Measurements from ENCODE around the gene TLCD5. TPM values are rescaled to one million over a fixed set of nuclear protein-coding genes. Genes with fewer than 3 reads are reported as not detected.
A peak's percentile ranks its signal among the peaks of the same experiment; 100 is the strongest.

Gene TLCD5
- total RNA-seq: 3.3 and 6.3 TPM in 2 replicates

GRCh38 chr11:120324932-120325810 is at the start of gene TLCD5:
Gene TLCD5, plus strand, starts transcription at chr11:120325299. Its CDS starts 2,143 bp downstream, at chr11:120327442.
- peak; percentile 72 to 78 for DNase-seq (ENCODE audit: low read depth in 2 of 2)

- DNase-seq (ENCODE audit: low read depth in 2 of 2): no peak
Observed at GRCh38 chr11:120279502-120279901, 45.6 kb upstream of the TLCD5 start.

GRCh38 chr11:120280600-120281051 is 44.5 kb upstream of the TLCD5 start:
- DNase-seq (ENCODE audit: low read depth in 2 of 2): no peak

GRCh38 chr11:120281143-120281795 is 43.8 kb upstream of the TLCD5 start:
- no peak for DNase-seq (ENCODE audit: low read depth in 2 of 2)

- no peak for DNase-seq (ENCODE audit: low read depth in 2 of 2)
Observed at GRCh38 chr11:120283124-120283523, 42.0 kb upstream of the TLCD5 start.

GRCh38 chr11:120284272-120284671 is 40.8 kb upstream of the TLCD5 start:
- DNase-seq (ENCODE audit: low read depth in 2 of 2): no peak

GRCh38 chr11:120285256-120285655 is 39.8 kb upstream of the TLCD5 start:
- DNase-seq (ENCODE audit: low read depth in 2 of 2): no peak

GRCh38 chr11:120288021-120288420 is 37.1 kb upstream of the TLCD5 start:
- DNase-seq (ENCODE audit: low read depth in 2 of 2): no peak

- DNase-seq (ENCODE audit: low read depth in 2 of 2): no peak
Observed at GRCh38 chr11:120289426-120289825, 35.7 kb upstream of the TLCD5 start.

- no peak for DNase-seq (ENCODE audit: low read depth in 2 of 2)
Observed at GRCh38 chr11:120290956-120291355, 34.1 kb upstream of the TLCD5 start.

- DNase-seq (ENCODE audit: low read depth in 2 of 2): no peak
Observed at GRCh38 chr11:120293038-120293800, 31.9 kb upstream of the TLCD5 start.

- no peak for DNase-seq (ENCODE audit: low read depth in 2 of 2)
Observed at GRCh38 chr11:120294096-120294495, 31.0 kb upstream of the TLCD5 start.

GRCh38 chr11:120295099-120295498 is 30.0 kb upstream of the TLCD5 start:
- DNase-seq (ENCODE audit: low read depth in 2 of 2): no peak

GRCh38 chr11:120296554-120296953 is 28.5 kb upstream of the TLCD5 start:
- no peak for DNase-seq (ENCODE audit: low read depth in 2 of 2)

GRCh38 chr11:120298461-120298860 is 26.6 kb upstream of the TLCD5 start:
- DNase-seq (ENCODE audit: low read depth in 2 of 2): no peak

GRCh38 chr11:120302001-120302805 is 22.9 kb upstream of the TLCD5 start:
- peak in 1 of 2 donors; percentile 40 for DNase-seq (ENCODE audit: low read depth in 2 of 2)

- DNase-seq (ENCODE audit: low read depth in 2 of 2): peak; percentile 71 to 82
Observed at GRCh38 chr11:120303004-120303637, 22.0 kb upstream of the TLCD5 start.

- DNase-seq (ENCODE audit: low read depth in 2 of 2): no peak
Observed at GRCh38 chr11:120304526-120304925, 20.6 kb upstream of the TLCD5 start.

GRCh38 chr11:120305286-120305685 is 19.8 kb upstream of the TLCD5 start:
- DNase-seq (ENCODE audit: low read depth in 2 of 2): no peak

- DNase-seq (ENCODE audit: low read depth in 2 of 2): peak; percentile 62 to 80
Observed at GRCh38 chr11:120306519-120307242, 18.4 kb upstream of the TLCD5 start.

Data from lung microvascular endothelial cell (primary cell).